ENCODE measurements around the gene CA10. TPM values are rescaled to one million over a fixed set of nuclear protein-coding genes. Genes with fewer than 3 reads are reported as not detected.

Gene CA10
- total and polyA plus RNA-seq, 9 of the 15 experiments (the other 6 are each of a cell fraction or from before 2014, with no cell fraction given), result not detected

GRCh38 chr17:51955245-51955644, 203.3 kb downstream of the CA10 start:
- H3K9ac ChIP-seq (ENCODE audit: insufficient read depth in 1 of 2, low read depth in 2 of 2, low read length in 2 of 2), result no peak overlapping the region
- H3K27me3 ChIP-seq (ENCODE audit: control insufficient read depth in 2 of 2, insufficient read depth in 2 of 2, low read length in 2 of 2), result no peaks in the 10 kb centered on the region
- no peaks in the 10 kb centered on the region for H3K9me1 ChIP-seq (ENCODE audit: control insufficient read depth, insufficient read depth, low read length)
- 0% methylated on average over 2 of the region's 2 CpGs for WGBS (ENCODE audit: insufficient coverage, low coverage, missing lambda C conversion rate)
- FAIRE-seq (no peak), ATAC-seq (no peak), DNase-seq (ENCODE audit: extremely low read depth in 1 of 4, low spot score in 3 of 4) (no peak)
- no peak overlapping the region for H3K4me3 ChIP-seq
- no TSS peak for BruUV-seq (replicated peaks)
- no peak overlapping the region for H3K4me2 ChIP-seq (ENCODE audit: insufficient read depth, low read length)
- H4K20me1 ChIP-seq (replicated peaks; ENCODE audit: control insufficient read depth, insufficient read depth, low read length), result no peaks in the 10 kb centered on the region
- in situ Hi-C loops (cut with MboI), result no loop called here
- CTCF ChIA-PET (ENCODE audit: low intra/inter-chr PET ratio), result no interaction called here
- intact Hi-C loops (cut with micrococcal nuclease), result no loop called here
- no peaks in the 10 kb centered on the region for H3K4me1 ChIP-seq (replicated peaks in 1 of 2; ENCODE audit: control insufficient read depth in 2 of 2, insufficient read depth in 2 of 2, low read length in 2 of 2)
- no peak overlapping the region for H3K27ac ChIP-seq (ENCODE audit: extremely low read depth, low read depth, low read length)
- no peaks in the 10 kb centered on the region for H3K9me3 ChIP-seq (replicated peaks; ENCODE audit: control insufficient read depth, insufficient read depth, low read depth, low read length)
- no peak overlapping the region for H2AFZ ChIP-seq (ENCODE audit: low read depth, low read length)
- H3K36me3 ChIP-seq (ENCODE audit: control insufficient read depth, insufficient read depth, low read length), result no peaks in the 10 kb centered on the region
- POLR2A ChIA-PET, result no interaction called here
- H3K79me2 ChIP-seq (ENCODE audit: control insufficient read depth, insufficient read depth, low read length), result no peaks in the 10 kb centered on the region
- TF ChIP-seq FIP1L1 (IDR thresholded peaks at IDR 0.05; ENCODE audit: low read depth, low read length, poor library complexity, severe bottlenecking) (no peak), ZBTB26 (CRISPR knock-in tag; IDR thresholded peaks at IDR 0.05) (no peak), CUX1 (CRISPR knock-in tag; IDR thresholded peaks at IDR 0.05) (no peak), ZNF184 (CRISPR knock-in tag; IDR thresholded peaks at IDR 0.05) (no peak), POLR2AphosphoS5 (IDR thresholded peaks at IDR 0.05; ENCODE audit: control insufficient read depth, insufficient read depth, low read depth, low read length) (no peak), NONO (IDR thresholded peaks at IDR 0.05; ENCODE audit: low read depth in 2 of 2, low read length in 1 of 2) (no peak), CREB1 (IDR thresholded peaks at IDR 0.05) (no peak), CREB1 (CRISPR knock-in tag; IDR thresholded peaks at IDR 0.05) (no peak), CBFA2T3 (IDR thresholded peaks at IDR 0.05) (no peak)

All from K562 (cell line).